Neuron (in vitro differentiated cells): Measurements from ENCODE around the gene XCL2.
"Not testable (repeated sequence)": the region's sequence is repeated elsewhere in the genome, so short reads cannot be mapped to it uniquely, and the experiment has no call there.

Experiments used
- H2AFZ ChIP-seq: one replicate; pipeline ENCODE4 v1.6.1; 2013; ENCODE audit warnings: low read depth, mild to moderate bottlenecking, inconsistent platforms, low read length, moderate library complexity
- H3K27me3 ChIP-seq: one replicate; pipeline ENCODE4 v1.6.1; 2013; ENCODE audit warnings: low read length; ENCODE audit not compliant: insufficient read depth
- H3K36me3 ChIP-seq: one replicate; pipeline ENCODE4 v1.6.1; 2013; ENCODE audit warnings: low read length; ENCODE audit not compliant: insufficient read depth
- H3K4me1 ChIP-seq: one replicate; pipeline ENCODE4 v1.6.1; 2013; ENCODE audit warnings: low read length; ENCODE audit not compliant: insufficient read depth
- H3K4me3 ChIP-seq: 2 replicates; pipeline ENCODE4 v1.5.1; 2013; ENCODE audit warnings: mild to moderate bottlenecking, low read length, moderate library complexity
- H3K9me3 ChIP-seq: one replicate; pipeline ENCODE4 v1.6.1; 2013; ENCODE audit warnings: low read length

The XCL2 gene

DNA sequence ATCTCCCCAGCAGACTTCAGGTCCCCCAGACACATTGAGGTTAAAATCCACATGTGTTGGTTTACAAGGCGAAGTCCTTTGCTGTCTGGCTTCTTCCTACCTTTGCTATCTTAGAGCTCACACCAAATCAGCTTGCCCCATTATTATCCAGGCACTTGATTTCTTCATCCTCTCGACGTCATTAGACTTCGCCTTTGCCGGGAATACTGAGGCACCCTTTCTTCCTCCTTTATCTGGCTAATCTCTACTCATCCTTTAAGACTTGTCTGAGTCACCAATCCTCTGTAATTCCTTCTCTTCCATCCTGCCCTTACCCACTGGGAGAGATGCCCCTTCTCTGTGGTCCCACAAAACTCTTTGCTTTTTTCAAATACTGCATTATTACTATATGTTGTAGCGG is 9.2 kb upstream of the XCL2 start:
- Histone ChIP-seq H3K36me3 (no peaks in the 10 kb centered on the region), H3K4me3 (no peak overlapping the region), H3K27me3 (no peaks in the 10 kb centered on the region), H3K4me1 (no peaks in the 10 kb centered on the region), H2AFZ (no peak overlapping the region), H3K9me3 (no peaks in the 10 kb centered on the region)

DNA sequence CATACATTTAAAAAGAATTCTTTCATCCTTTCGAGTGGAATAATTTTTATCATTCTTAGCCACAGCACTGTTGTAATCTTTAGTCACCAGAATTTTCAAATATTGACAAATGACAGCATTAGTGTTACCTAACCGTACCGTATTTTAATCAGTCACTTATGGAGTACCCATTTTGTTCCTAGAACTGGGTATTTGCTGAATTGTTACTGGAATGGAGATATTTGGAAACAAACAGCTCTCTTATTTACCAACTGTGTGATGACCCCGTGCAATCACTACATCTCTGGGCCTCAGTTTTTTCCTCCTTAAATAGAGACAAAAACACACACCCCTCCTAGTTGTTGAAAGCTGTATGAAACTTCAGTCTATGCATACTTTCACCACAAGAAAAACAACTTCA is 7.9 kb upstream of the XCL2 start:
- H3K36me3 ChIP-seq = no peaks in the 10 kb centered on the region
- no peaks in the 10 kb centered on the region for H3K4me1 ChIP-seq
- no peak overlapping the region for H2AFZ ChIP-seq
- H3K27me3 ChIP-seq = no peaks in the 10 kb centered on the region
- H3K9me3 ChIP-seq = no peaks in the 10 kb centered on the region
- H3K4me3 ChIP-seq = no peak overlapping the region

DNA sequence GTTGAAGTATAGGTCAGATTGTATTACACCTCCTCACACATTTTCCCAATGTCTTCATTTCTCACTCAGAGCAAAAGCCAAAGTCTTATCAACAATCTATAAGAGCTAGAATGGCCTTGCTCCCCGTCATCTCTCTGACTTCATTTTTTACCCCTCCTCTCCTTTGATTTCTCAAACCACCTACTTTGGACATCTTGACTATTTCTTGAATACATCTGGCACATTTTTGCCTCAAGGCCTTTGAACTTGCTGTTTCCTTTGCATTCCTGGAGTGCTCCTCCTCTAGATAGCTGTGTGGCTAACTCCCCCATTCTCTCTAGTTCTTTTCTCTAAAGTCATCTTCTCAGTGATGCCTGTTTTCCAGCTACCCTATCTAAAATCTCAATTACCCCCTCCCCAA is 7.2 kb upstream of the XCL2 start:
- Histone ChIP-seq H3K36me3 (no peaks in the 10 kb centered on the region), H3K4me1 (no peaks in the 10 kb centered on the region), H3K4me3 (no peak overlapping the region), H3K27me3 (no peaks in the 10 kb centered on the region), H2AFZ (no peak overlapping the region), H3K9me3 (no peaks in the 10 kb centered on the region)

DNA sequence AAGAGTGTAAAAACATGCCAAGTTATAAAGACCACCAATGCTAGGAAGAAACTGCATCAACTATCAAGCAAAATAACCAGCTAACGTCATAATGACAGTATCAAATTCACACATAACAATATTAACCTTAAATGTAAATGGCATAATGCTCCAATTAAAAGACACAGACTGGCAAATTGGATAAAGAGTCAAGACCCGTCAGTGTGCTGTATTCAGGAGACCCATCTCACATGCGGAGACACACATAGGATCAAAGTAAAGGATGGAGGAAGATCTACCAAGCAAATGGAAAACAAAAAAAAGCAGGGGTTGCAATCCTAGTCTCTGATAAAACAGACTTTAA is 2.7 kb upstream of the XCL2 start:
- H3K27me3 ChIP-seq = not testable (repeated sequence)

DNA sequence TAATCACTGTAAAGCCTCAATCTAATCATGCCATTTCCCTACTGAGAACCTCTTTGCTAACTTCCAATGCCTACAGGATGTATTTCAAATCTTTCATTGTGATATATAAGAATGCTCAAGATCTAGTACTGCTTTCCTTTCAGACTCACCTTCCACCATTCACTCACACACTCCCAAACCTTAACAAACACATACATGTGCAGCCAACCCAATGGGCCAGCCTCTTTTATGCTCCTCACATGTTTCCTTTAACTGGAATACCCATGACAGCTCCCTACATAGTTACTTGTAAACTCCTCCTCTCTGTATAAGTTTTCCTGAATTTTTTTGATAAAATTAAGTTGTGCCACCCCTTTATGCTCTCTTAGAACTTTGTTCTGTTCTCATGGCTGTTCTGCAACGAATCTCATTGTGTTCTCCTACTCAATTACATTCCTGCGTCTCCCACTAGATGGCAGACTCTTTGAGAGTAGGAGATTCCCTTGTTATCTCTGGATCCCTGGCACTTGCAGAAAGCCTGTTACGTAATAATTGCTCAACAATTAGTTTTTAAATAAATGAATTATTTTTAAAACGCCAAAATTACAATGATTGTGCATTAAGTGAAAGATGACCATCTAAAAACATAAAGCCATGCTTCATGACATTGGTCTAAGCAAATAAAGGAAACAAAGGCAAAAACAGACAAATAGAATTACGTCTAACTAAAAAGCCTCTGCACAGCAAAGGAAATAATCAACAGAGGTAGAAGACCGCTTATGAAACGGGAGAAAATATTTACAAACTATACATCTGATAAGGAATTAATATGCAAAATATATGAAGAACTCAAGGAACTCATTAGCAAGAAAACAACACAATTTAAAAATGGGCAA is 2.1 kb upstream of the XCL2 start:
- not testable (repeated sequence) for H3K36me3 ChIP-seq, H3K9me3 ChIP-seq, H2AFZ ChIP-seq, H3K4me1 ChIP-seq, H3K4me3 ChIP-seq, H3K27me3 ChIP-seq

More for the DNA sequence above, 2.7 kb upstream of the XCL2 start:
- not testable (repeated sequence) for H2AFZ ChIP-seq, H3K4me3 ChIP-seq, H3K4me1 ChIP-seq, H3K36me3 ChIP-seq, H3K9me3 ChIP-seq

DNA sequence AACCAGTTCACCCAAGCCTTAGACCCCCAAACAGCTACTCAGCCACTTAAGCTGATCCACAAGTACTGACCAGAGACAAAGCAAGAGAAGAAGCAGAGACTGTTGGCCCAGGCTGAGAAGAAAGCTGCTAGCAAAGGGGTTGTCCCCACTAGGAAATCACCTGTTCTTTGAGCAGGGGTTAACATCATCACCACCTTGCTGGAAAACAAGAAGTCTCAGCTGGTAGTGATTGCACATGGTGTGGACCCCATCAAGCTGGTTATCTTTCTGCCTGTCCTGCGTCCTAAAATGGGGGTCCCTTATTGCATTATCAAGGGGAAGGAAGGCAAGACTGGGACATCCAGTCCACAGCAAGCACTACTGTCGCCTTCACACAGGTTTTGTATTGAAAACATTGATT is 819 bp downstream of the XCL2 start:
- H3K27me3 ChIP-seq, H3K36me3 ChIP-seq, H3K4me3 ChIP-seq, H3K9me3 ChIP-seq, H2AFZ ChIP-seq, H3K4me1 ChIP-seq: not testable (repeated sequence)

DNA sequence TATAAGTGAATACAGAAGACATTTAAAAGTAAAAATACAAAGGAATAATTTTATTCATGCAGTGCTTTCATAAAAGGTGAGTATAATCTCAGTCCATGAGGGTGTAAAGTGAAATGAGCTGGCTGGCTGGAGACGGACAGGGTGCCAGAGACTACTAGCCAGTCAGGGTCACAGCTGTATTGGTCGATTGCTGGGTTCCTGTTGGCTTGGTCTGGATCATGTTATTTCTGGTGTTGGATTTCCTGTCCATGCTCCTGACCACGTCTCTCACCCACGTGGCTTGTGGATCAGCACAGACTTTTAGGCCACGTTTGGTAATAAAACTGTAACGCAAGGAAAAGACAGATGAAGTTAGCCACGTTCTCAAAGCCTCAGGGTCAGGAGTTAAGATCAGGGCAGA is 3.0 kb downstream of the XCL2 start:
- not testable (repeated sequence) for H3K4me1 ChIP-seq, H3K4me3 ChIP-seq, H3K27me3 ChIP-seq, H2AFZ ChIP-seq, H3K36me3 ChIP-seq, H3K9me3 ChIP-seq

DNA sequence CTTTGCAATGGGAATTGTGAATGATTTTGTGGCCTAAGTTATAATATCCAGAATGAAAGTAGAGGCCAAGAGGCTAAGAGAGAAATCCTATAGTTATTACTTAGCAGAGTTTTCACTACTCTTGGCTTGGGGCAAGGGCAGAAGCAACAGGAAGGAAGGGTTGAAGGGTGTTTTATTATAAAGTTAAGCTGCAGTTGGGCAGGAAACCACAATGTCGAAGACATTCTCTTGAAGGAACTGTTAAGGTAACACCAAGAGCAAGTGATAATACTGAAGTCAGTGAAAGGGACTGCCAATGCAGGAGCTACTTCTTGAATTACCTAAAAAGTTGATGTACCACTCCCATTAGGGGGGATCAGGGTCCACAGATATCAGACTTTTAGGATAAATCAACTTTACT is 8.3 kb downstream of the XCL2 start:
- Histone ChIP-seq H3K4me3 (no peak overlapping the region), H3K27me3 (no peaks in the 10 kb centered on the region), H3K4me1 (no peaks in the 10 kb centered on the region), H3K9me3 (no peaks in the 10 kb centered on the region), H3K36me3 (no peaks in the 10 kb centered on the region), H2AFZ (no peak overlapping the region)

DNA sequence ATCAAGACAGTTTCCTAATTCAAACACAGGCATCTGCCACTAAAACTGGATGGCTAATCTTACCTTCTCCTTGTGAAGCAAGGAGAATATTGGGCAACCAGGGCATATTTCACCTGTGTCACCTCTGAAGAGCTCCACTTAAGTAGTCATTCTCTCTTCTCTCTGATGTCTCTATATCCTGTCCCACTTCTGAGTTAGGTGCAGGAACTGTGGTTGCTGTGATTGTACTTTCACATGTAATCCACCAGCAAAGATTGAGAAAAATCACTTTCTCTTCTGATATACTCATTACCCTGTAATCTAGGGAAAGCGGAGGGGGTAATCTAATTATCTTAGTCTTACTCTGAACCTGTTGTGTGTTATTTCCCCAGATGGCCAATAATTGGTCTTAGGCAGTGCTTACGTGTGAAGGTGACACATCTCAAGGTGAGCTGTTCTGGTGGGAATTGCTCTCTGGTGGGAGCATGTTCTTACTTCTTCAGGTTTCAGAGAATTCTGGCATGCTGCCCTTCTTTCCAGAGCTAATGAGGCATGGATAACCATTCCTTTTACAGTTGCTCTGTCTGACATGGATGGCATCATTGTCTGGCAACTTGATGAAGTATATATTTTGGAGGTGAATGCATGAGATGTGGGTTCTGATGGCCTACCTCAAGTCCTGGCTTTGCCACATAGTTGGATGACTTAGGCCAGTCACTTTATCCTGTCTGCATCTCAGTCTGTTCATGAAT is 12.0 kb downstream of the XCL2 start:
- H3K9me3 ChIP-seq = no peaks in the 10 kb centered on the region
- H3K4me1 ChIP-seq = no peaks in the 10 kb centered on the region
- no peak overlapping the region for H2AFZ ChIP-seq
- no peaks in the 10 kb centered on the region for H3K27me3 ChIP-seq
- no peaks in the 10 kb centered on the region for H3K36me3 ChIP-seq
- no peak overlapping the region for H3K4me3 ChIP-seq

DNA sequence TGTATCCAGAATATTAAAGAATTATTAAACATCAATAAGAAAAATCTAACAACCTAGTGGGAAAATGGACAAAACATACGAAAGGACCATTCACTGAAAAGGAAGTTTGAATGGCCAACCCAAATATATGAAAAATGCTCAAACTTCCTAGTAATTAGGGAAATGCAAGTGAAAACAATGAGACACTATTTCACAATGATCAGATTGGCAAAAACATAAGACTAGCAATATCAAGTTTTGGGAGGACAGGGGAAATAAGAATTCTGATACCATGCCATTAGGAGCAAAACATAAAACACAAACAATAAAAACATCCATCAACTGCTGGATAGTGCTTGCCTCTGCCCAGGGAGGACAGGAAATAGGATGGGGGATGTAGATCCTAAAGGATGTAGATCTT is 14.3 kb downstream of the XCL2 start:
- no peak overlapping the region for H3K4me3 ChIP-seq
- no peaks in the 10 kb centered on the region for H3K36me3 ChIP-seq
- H3K27me3 ChIP-seq = no peaks in the 10 kb centered on the region
- H3K4me1 ChIP-seq = no peaks in the 10 kb centered on the region
- no peaks in the 10 kb centered on the region for H3K9me3 ChIP-seq
- no peak overlapping the region for H2AFZ ChIP-seq

DNA sequence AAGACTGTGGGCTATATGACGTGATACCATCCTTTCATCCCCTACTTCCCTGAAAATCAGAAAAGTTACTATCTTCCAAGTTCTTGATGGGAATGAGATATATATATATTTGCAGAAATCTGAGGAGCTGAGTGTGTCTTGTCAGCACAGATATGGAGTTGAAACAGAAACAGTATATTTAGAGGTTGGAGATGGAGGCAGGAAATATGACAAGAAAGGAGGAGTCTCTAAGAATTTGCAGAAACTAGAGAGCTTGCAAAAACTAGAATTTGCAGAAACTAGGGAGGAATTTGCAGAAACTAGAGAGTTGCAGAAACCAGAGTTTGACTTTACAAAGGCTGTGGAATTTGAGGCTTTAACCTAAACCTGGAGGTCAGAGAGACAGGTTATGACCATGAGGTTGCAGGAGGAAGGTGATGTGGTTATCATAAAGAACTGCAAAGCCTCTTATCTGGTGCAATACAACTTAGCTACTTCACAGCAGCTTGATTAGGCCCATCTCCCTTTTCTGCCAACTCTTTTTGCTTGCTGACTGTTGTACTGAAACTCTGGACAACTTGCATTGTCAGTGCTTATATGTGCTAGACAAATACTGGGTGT is 22.3 kb downstream of the XCL2 start:
- no peaks in the 10 kb centered on the region for H3K36me3 ChIP-seq
- no peaks in the 10 kb centered on the region for H3K9me3 ChIP-seq
- no peaks in the 10 kb centered on the region for H3K4me1 ChIP-seq
- H3K4me3 ChIP-seq = no peak overlapping the region
- H3K27me3 ChIP-seq = no peaks in the 10 kb centered on the region
- no peak overlapping the region for H2AFZ ChIP-seq

DNA sequence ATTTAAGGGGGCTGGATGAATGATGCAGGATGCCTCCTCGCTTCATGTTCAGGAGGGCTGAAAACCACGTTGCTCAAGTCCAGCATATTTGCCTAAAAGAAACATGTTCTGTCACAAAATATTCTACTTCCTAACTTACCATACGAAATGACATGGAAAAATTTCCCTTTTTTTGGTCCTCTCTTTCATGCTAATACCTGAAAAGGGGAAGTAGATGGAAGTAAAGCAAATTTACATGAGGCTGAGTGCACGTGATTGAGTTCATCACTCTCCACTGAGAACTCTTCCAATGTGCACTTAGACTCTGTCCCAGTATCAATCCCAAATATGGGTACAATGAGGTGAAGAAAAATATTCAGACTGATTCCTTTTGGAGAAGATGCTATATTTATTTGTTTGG is 23.0 kb downstream of the XCL2 start:
- Histone ChIP-seq H3K4me1 (no peaks in the 10 kb centered on the region), H3K9me3 (no peaks in the 10 kb centered on the region), H3K27me3 (no peaks in the 10 kb centered on the region), H3K36me3 (no peaks in the 10 kb centered on the region), H2AFZ (peak overlapping the region; percentile 4), H3K4me3 (no peak overlapping the region)

DNA sequence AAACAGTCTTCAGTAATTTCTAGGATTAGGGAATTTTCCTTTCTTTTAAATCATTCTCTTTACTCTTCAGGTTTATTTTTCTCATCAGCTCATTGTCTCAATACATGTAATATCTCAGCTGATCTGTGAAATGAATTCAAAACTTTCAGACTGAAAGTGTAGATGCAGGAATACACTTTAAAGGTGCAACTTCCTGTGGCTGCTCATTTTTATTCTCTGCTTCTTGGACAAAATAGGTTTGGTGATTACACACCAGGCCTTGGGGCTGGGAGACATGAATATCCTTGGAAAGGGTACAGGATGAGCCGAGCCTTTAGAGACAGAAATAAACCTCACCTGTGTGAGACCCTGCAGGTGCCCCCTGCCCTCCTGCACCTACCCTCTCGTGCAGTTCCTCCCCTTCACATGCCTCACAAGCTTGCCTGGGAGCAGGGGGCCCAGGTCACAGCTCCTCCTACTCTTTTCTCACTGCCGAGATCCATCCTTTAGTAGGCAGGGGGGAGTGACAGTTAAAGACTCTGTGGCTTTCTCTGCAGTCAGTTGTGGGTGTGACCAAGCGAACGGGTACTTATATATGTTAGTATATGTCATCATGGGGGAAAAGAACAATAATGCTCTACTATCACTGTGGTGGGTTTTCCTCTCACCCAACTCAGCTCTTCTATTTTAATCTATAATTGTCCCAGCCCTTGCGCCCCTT is 23.6 kb downstream of the XCL2 start:
- no peaks in the 10 kb centered on the region for H3K9me3 ChIP-seq
- H3K4me1 ChIP-seq = no peaks in the 10 kb centered on the region
- no peaks in the 10 kb centered on the region for H3K36me3 ChIP-seq
- no peaks in the 10 kb centered on the region for H3K27me3 ChIP-seq
- no peak overlapping the region for H3K4me3 ChIP-seq
- peak overlapping the region; percentile 4 for H2AFZ ChIP-seq
